Endothelial cell of umbilical vein (primary cell): ENCODE data around the gene IFT57.

Experiments used
- CTCF ChIP-seq, 2 donors: IDR thresholded peaks; 1 replicate in 1 of 2; 2 replicates in 1 of 2; pipeline ENCODE4 v1.5.1; 2011; ENCODE audit warnings: low read length in 2 of 2, mild to moderate bottlenecking in 2 of 2, moderate library complexity in 2 of 2, control low read depth in 1 of 2, inconsistent platforms in 1 of 2, low read depth in 1 of 2; ENCODE audit not compliant: insufficient read depth in 1 of 2; ENCODE audit errors: extremely low read depth in 1 of 2
- EZH2 ChIP-seq: IDR thresholded peaks from 2 replicates; pipeline ENCODE4 v1.6.1; 2012; ENCODE audit warnings: borderline replicate concordance, low read depth, mild to moderate bottlenecking, moderate library complexity, low read length, inconsistent platforms; ENCODE audit not compliant: severe bottlenecking
- JUN ChIP-seq: IDR thresholded peaks from 2 replicates; pipeline ENCODE4 v1.6.1; 2011; ENCODE audit warnings: borderline replicate concordance, low read depth; ENCODE audit not compliant: insufficient read length, insufficient read depth
- POLR2A ChIP-seq: IDR thresholded peaks from 2 replicates; pipeline ENCODE4 v1.6.1; 2012; ENCODE audit warnings: low read depth, mild to moderate bottlenecking, control low read depth, low read length
- POLR2AphosphoS5 ChIP-seq: IDR thresholded peaks from 2 replicates; pipeline ENCODE4 v1.6.1; 2012; ENCODE audit warnings: low read depth, mild to moderate bottlenecking, control low read depth, low read length, moderate library complexity; ENCODE audit not compliant: insufficient read depth
- TF ChIP-seq, protein P1 (sequence below): IDR thresholded peaks from 2 replicates; pipeline ENCODE4 v1.6.1; 2011; ENCODE audit not compliant: insufficient read depth, insufficient read length

GRCh38 chr3:108156312-108156853 is 65.8 kb downstream of the IFT57 start:
- TF ChIP-seq EZH2, result no peak
- no peak for TF ChIP-seq POLR2A
- no peak for TF ChIP-seq CTCF (IDR thresholded peaks at IDR 0.05; ENCODE audit: extremely low read depth in 1 of 2, insufficient read depth in 1 of 2, low read depth in 1 of 2, low read length in 2 of 2)
- TF ChIP-seq POLR2AphosphoS5, result no peak
- TF ChIP-seq JUN, result no peak
- TF ChIP-seq, protein P1, sequence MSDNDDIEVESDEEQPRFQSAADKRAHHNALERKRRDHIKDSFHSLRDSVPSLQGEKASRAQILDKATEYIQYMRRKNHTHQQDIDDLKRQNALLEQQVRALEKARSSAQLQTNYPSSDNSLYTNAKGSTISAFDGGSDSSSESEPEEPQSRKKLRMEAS, result no peak
